HG02870 (cell line): ENCODE results near the gene TIE1.
A peak's percentile ranks its signal among the peaks of the same experiment; 100 is the strongest.
"Not testable (repeated sequence)": the region's sequence is repeated elsewhere in the genome, so short reads cannot be mapped to it uniquely, and the experiment has no call there.

Source experiments
- ATAC-seq: cut with Tn5 transposase; IDR thresholded peaks from one replicate; pipeline ENCODE4 v1.9.1; 2021; ENCODE audit warnings: mild to moderate bottlenecking, moderate library complexity; ENCODE audit not compliant: unreplicated experiment

Gene TIE1

DNA sequence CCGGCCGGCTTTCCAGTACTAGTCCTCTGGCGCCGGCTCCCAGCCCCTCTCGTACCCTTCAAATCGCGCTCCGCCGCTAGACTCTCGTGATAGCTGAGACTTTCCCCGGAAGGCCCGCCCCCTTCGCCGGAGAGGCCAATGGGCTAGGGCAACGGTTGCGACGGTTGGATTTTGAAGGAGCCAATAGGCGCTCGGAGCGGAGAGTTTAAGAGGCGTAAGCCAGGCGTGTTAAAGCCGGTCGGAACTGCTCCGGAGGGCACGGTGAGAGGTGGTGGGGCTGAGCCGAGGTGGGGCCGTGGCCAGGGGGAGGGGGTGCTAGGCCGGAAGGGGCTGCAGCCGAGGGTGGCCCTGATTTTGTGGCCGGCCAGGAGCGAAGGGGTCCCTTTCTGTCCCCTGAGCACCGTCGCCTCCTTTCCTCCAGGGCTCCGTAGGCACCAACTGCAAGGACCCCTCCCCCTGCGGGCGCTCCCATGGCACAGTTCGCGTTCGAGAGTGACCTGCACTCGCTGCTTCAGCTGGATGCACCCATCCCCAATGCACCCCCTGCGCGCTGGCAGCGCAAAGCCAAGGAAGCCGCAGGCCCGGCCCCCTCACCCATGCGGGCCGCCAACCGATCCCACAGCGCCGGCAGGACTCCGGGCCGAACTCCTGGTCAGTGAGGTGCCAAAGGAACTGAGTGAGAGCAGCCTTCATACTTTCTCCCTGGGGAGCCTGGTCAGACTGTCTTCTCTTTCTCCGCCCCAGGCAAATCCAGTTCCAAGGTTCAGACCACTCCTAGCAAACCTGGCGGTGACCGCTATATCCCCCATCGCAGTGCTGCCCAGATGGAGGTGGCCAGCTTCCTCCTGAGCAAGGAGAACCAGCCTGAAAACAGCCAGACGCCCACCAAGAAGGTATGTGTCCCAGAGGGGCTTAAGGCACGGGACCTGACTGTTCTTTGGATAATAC, 58.2 kb downstream of the TIE1 start, which contains the start of gene CDC20:
Gene CDC20 (plus strand): TSS at position 236 of the 948 bp plus-strand sequence. CDS start 235 bp downstream, at position 471.
- ATAC-seq, result peak; percentile 94

DNA sequence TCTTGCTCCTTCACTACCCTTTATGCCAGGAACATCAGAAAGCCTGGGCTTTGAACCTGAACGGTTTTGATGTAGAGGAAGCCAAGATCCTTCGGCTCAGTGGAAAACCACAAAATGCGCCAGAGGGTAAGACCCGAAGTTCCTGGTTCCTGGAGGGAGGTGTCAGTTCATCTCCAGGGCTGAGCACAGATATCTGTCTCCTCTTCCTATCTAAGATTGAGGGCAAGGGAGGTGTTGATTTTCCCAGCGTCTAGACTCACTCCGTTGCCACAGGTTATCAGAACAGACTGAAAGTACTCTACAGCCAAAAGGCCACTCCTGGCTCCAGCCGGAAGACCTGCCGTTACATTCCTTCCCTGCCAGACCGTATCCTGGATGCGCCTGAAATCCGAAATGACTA, 58.9 kb downstream of the TIE1 start:
- ATAC-seq, result no peak

DNA sequence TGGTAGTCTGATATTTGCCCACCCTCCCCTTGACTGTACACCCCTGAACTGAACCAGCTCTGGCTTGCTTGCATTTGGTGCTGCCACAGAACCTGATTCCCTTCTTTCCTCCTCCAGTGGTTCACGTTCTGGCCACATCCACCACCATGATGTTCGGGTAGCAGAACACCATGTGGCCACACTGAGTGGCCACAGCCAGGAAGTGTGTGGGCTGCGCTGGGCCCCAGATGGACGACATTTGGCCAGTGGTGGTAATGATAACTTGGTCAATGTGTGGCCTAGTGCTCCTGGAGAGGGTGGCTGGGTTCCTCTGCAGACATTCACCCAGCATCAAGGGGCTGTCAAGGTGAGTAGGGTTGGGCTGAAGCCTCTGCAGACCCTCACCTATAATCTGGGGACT, 59.8 kb downstream of the TIE1 start:
- ATAC-seq, result no peak

DNA sequence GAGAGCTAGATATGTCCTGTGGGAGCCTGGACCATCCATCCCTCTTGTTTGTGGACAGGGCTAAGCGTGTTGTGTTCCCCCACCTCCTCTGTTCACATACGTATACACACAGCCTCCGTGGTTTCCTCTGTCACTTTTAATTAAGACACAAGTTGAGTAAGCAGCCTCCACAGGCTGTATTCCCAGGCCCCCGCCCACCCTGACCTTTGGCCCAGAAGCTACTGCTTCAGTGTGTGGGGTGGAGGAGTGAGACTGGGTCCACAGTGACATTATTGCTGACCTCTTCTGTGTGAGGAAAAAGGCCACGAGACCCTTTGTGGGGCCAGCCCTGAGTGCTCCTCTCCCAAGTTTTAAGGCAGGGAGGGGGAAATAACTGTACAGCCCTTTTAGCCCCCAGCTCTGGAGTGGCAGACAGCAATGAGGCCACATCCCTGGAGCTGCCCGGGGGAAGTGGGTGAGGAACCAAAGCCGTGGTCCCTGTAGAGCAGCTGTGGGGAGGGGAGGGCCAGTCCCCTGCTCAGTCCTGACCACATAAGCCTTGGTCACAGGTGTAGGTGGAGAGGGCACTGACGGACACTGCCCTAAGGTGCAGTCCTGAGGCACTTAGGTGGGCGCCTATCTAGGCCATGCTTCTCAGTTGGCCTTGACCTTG, 62.6 kb downstream of the TIE1 start:
- ATAC-seq, result no peak

DNA sequence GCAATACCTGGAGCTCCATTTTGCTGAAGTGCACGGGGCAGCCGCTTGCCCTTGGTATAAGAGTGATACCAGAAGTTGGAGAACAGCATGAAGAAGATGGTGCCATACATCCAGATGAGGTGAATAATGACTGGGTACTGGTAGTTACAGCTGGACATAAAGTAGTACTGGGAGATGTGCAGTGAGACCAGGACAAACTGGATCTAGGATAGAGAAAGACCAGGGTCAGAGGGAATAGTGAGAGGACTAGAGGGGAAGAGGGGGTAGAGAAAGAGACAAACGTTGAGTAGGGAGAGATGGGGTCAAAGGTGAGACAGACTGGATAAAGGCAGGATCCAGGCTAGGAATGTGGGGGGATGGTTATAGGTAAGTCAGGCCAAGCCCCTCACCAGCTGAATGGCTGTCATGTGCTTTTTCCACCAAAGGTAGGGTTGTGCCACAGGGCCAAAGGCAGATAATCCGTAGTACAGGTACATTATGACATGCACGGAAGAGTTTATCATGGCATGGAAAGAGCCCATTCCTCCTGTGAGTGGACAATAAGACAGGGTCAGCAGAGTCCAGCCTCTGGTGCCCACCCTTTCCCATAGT, 63.2 kb downstream of the TIE1 start:
- no peak for ATAC-seq

DNA sequence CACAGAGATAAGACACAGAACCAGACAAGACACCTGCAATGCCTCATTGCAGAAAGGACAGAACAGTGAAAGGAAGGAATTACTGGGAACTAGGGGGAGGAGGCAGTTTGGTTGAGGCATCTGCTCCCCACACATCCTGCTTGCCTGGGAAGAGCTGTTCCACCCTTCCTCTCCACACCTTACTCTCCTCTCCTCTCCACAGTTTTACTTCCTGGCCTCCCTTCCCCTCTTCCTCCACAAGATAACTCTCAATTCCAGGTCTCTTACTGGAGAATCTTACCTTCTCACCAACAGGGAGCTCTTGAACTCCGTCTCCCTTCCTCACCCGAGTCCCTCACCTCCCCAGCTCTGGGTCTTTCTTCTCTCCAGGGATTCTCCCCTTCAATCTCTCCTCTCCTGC, 64.9 kb downstream of the TIE1 start:
- no peak for ATAC-seq

DNA sequence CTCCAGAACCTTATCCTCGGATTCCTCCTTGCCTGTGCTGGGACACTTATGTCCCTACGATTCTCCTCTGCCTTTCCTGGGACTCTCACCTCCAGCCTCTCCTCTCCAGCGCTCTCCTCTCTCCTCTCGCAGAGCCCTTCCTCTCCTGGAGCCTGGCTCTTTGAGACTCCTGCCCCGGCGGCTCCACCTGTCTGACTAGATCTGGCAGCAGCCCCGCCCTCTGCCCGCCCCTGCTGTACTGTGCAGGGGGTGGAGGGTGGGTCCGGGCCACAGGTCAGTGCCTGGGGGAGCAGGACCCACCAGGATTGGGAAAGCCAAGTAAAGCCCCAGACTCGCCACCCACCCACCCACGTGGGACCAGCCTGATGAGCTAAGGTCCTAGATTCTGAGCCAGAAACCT, 65.4 kb downstream of the TIE1 start:
- ATAC-seq, result no peak

- no peak for ATAC-seq
These were observed 65.8 kb downstream of the TIE1 start for GRCh38 chr1:43366601-43367025.

GRCh38 chr1:43367026-43367903, 66.5 kb downstream of the TIE1 start:
- ATAC-seq, result peak; percentile 40

DNA sequence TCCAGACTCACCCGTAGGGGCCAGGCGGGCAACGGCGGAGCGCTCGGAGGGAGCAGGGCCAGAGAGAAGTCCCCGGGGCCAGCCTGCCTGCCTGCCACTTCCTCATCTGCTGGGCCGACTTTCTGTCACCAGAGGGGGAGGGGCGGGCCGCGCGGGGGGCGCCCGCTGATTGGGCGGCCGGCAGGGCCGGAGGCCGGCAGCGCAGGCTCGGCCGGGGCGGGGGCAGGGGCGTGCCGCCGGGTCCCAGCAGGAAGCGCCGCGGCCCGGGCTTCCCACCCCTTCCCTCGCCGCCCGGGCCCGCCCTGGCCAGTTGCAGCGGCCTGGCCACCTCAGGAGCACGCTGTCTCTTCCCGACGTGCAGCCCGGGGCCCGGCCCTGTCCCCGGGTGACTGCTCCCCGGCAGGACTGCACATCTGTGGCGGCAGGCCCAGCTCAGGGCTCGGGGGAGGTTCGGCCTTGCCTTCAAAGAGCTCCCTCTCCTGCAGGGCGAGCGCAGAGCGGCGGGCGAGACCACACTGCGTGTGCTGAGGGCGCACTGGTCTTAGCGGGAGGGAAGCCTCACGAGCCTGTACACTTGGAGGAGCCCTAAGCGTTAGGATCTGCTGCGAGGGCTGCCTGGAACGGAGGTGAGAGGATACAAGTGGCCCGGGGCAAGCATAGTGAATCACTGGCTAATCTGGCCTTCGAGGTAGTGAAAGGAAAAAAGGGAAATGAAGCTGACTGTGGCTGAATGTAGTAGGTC, 67.3 kb downstream of the TIE1 start, which contains the start of gene ELOVL1:
Gene ELOVL1 (minus strand): TSS at position 108 of the 742 bp plus-strand sequence. CDS start 2,402 bp downstream, outside the sequence.
- peak; percentile 58 for ATAC-seq

DNA sequence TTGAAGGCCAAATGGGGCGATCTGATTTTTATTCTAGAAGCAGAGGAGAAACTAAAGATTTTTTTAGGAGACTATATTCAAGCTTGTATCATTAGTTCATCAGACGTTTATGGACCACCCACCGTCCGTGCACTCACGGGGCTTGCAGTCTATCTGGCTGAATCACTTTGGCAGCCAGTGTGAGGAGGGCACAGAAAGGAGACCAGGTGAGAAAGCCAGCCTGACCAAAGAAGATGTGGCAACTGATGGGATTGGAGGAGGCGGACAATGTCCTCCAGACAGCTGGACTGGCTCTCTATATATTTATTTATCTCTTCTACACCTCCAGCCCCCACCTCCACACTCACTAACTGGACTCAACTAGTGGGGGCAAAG, 67.9 kb downstream of the TIE1 start:
- ATAC-seq, result no peak

DNA sequence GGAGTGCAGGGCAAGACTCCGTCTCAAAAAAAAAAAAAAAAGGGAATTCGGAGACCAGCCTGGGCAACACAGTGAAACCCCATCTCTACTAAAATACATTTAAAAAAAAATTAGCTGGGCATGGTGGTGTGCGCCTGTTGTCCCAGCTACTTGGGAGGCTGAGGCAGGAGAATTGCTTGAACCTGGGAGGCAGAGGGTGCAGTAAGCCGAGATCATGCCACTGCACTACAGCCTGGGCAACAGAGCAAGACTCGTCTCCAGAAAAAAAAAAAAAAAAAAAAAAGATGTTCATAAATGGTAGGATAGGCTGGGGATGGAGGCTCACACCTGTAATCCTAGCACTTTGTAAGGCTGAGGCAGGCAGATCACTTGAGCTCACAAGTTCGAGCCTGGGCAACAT, 69.0 kb downstream of the TIE1 start:
- ATAC-seq, result not testable (repeated sequence)

DNA sequence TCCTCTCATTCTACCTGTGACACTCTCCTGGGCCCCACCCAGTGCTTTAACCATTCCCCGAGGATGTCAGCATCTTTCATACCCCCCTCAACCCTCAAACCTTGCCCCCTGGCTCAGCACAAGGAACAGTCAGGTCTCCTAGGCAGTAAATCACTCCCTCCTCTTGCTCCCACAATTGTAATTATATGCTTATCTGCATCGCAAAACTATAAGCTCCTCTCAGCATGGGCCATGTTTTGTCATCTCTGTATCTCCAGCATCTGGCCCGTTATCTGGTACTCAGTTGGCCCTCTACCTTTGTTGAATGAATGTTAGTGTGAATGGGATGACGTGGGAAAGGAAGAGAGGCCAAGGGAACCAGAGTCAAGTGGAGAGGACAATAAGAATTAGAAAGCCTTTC, 69.8 kb downstream of the TIE1 start:
- no peak for ATAC-seq

GRCh38 chr1:43372172-43372571, 71.4 kb downstream of the TIE1 start:
- no peak for ATAC-seq
